NCI-H526 treated with DMSO at 0.1 percent for 48 hours (cell line): Measurements from ENCODE around the gene GDI2.

Experiments
- DNase-seq: peaks from one replicate; lab custom pipeline; 2025; lab: John Stamatoyannopoulos, UW

Gene GDI2

DNA sequence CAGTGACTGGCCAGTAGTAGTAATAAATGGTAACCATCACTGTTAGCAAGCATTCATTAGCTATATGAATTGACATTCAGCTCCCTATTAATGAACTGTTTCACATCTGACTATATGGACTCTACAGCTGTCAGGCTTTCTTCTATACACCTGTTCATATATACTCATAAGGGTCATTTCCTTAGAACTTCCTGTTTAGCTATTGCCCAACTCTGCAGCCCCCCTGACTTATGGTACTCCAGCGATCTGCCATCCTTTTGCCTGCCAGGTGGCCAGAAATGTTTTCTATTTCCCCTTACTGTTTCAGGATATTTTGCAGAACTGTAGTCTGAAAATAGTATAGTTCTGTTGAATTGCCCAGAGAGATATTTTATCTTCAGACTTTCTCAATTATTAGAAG lies 72.0 kb downstream of the GDI2 start:
- no peak for DNase-seq

DNA sequence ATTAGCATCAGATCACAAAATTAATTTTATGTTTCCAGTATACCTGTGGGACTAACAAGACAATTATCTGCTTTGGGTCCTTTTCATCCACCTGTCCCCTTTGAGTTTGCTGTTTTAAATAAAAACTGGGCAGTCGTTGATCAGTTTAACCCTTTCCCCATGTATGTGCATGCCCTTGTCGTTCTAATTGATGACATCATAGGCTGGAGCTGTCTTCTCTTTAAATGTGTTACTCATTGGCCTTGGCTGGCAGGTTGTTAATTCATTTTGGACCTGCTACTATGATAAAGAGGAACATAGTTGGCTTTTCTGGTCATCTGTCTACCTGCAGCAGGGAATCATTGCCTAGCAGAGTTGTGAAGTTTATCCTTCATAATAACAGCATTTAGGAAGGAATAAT lies 74.8 kb downstream of the GDI2 start:
- no peak for DNase-seq

DNA sequence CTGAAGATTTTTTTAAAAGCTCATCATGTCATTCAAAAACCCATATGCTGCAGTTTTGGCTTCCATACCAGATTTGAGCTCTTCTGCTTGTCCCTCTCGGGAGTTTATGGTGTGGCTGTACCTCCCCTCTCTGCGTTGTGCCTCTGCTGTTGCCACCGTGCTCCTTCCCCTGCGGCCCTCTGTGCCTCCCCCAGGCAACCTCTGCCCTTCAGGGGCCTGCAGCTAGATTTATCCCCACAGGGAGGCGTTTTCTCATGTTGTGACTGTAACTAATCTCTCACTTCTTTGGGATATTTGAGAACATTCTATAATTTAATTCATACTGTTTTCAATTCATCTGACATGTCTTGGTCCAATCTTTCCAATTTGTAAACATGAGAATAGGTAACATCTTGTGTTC lies 75.9 kb downstream of the GDI2 start:
- DNase-seq = no peak

DNA sequence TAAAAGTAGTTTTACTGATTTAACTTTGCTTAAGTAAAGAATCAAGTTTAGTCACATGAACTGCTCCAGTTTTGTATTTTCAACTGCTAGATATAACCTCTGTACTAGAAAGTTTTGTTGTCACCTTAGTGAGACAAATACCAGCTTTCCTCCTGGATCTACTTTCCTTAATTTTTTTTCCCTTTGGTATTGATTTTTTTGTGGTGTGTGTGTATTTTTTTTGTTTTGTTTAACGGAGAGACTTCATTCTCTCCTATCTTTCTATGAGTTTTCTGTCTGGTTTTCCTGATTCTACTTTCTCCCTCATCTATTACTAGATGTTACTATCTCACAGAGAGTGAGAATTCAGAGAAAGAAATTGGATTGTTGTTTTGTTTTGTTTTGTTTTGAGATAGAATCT lies 76.6 kb downstream of the GDI2 start:
- DNase-seq = no peak

DNA sequence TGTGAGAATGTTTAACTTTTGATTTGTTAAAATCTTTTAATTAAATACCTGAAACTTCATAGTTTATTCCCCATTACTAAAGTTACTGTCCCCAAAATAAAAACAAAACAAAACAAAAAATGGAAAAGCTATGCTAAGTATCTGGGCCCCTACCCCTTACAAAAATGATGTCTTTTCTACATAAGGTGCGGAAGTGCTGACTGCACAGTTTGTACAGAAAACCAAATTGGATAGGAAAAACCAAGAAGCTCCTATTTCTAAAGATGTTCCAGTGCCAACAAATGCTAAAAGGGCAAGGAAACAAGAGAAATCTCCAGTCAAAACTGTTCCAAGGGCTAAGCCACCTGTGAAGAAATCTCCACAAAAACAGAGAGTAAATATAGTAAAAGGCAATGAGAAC lies 78.1 kb downstream of the GDI2 start:
- DNase-seq = no peak

DNA sequence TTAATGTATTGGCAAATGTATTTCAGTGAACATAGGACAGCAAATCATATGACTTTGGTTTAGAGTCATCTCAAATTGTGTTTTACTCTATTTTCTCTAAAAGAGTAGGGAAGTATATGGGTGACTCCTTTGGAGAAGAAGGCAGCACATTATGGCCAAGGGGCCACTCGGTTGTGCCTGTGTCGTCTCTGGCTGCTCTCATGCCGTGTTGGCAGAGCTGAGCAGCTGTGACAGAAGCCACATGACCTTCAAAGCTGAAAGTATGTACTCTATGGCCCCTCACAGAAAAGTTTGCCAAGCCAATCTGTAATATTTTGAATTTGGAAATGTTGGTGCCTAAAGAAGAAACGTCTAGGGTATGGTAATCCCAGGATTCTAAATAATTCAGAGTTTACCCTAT lies 81.1 kb downstream of the GDI2 start:
- no peak for DNase-seq

DNA sequence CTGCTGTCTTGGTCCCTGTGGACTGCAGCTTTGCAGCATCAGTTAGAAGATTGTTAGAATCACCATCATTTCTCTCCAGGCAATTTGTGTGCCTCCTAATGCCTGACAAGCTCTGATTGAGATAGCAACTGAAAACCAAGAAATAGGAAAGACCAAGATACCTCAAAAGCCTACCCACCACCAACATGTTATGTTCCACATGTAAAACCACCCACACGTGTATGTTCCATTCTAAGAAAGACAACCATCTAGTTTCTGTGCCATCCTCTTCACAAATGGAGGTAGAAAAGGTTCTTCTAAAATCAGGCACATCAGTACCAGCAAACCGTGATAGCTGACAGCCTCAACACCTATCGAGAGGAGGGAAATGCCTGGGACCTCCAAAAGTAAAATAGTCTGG lies 81.7 kb downstream of the GDI2 start:
- DNase-seq = no peak

DNA sequence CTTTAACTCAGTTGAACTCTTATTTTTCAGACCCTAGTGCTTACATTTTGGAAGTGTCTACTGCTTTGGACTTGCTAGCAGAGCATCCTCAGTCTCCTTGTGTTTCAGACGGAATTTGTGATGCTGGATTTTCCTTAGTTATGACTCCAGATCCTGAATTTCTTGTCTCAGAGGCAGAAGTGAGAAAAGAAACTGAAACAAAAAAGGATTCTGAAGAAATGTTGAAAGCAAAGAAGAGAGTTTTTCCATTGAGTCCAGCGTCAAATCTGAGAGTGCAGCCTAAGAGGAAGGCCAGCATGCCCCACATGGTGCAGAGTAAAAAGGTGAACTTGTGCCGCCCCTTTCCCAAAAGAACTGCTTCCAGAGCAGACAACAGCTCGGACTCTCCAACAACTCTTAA lies 82.5 kb downstream of the GDI2 start:
- DNase-seq = no peak

DNA sequence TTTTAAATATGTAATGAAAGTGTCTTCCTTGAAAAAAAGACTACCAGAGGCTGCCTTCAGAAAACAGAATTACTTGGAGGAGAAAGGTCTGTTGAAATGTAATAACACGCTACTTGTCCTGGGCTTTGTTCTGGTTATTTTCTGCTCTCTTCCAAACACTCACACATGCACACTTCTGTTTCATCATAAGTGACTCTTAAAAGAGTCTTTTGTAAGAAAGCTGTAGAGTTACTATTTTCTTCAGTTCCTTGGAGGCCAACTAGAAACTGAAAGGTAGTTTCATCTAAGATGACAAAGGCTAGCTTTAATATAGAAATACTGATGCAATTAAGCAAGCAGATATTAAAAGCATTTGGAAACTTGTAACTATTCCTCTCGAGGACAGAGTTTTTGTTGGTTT lies 89.5 kb downstream of the GDI2 start:
- DNase-seq = no peak

DNA sequence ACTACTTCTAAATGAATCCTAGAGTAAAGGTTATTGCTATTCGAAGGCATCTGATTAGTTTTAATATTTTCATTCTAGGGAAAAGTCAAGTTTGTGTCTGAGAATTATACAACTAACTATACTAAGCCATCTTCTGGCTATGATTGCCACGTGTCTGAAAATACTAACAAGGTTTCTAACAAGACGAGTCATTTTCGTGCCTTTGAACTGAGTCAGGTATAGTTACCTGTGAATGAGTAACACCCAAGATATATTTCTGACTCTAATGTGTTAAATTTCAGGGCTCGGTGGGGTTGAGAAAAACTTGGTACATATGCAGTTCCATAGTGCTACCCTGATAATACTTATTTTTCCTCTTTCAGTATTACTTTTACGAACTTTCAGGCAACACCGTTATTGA lies 93.1 kb downstream of the GDI2 start:
- DNase-seq = no peak

DNA sequence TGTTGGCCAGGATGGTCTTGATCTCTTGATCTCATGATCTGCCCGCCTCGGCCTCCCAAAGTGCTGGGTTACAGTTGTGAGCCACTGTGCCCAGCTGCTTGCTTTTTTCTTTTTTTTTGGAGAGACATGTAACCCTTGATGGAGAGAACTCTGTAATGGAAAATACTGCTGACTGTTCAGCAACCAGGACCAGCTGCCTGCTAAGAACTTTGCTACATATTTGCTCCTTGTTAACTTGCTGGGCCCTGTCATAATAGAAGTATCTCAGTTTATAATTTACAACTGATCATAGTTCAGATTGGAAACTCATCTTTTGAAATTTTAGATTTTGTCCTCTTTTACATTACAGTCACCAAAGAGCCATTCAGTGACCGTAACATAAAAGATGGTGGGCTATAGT lies 93.7 kb downstream of the GDI2 start:
- DNase-seq = no peak
